HT-29 (cell line): Measurements from ENCODE around the gene FAM81A. TPM values are rescaled to one million over a fixed set of nuclear protein-coding genes. Genes with fewer than 3 reads are reported as not detected.
"Not testable (repeated sequence)": the region's sequence is repeated elsewhere in the genome, so short reads cannot be mapped to it uniquely, and the experiment has no call there.

Source experiments
- DNase-seq: peaks from one replicate; pipeline ENCODE4 v3.0.0-alpha.2; 2015; ENCODE audit warnings: low spot score
- total RNA-seq: library from RNA; depleted of rRNA; stranded (reverse); fragments of >200 nt; shearing (Covaris generic); gene quantifications from 2 replicates; pipeline ENCODE4 v1.2.3, GENCODE V29; 2014; rRNA removed

FAM81A gene
- 12.3 and 17.9 TPM in 2 replicates for total RNA-seq

GRCh38 chr15:59437817-59438624, at the start of gene FAM81A:
FAM81A (plus strand) TSS chr15:59438186; CDS start chr15:59458627, 20,441 bp downstream.
- peak; percentile 79 for DNase-seq

- DNase-seq, result no peak
Measured at GRCh38 chr15:59388670-59389069, 49.3 kb upstream of the FAM81A start.

- no peak for DNase-seq
Measured at GRCh38 chr15:59392299-59392698, 45.7 kb upstream of the FAM81A start.

- DNase-seq, result no peak
Measured at GRCh38 chr15:59394166-59394661, 43.8 kb upstream of the FAM81A start.

- DNase-seq, result no peak
Measured at GRCh38 chr15:59396211-59396610, 41.8 kb upstream of the FAM81A start.

GRCh38 chr15:59396679-59397078, 41.3 kb upstream of the FAM81A start:
- DNase-seq, result no peak

GRCh38 chr15:59398220-59398619, 39.8 kb upstream of the FAM81A start:
- DNase-seq, result no peak

GRCh38 chr15:59399465-59400102, 38.4 kb upstream of the FAM81A start:
- DNase-seq, result no peak

GRCh38 chr15:59400103-59400813, 37.7 kb upstream of the FAM81A start:
- DNase-seq, result no peak

GRCh38 chr15:59401051-59401823, 36.7 kb upstream of the FAM81A start:
- DNase-seq, result not testable (repeated sequence)

GRCh38 chr15:59401824-59402569, 36.0 kb upstream of the FAM81A start:
- DNase-seq, result no peak

GRCh38 chr15:59405079-59405478, 32.9 kb upstream of the FAM81A start:
- DNase-seq, result no peak

- no peak for DNase-seq
Measured at GRCh38 chr15:59406446-59406845, 31.5 kb upstream of the FAM81A start.

GRCh38 chr15:59407946-59408345, 30.0 kb upstream of the FAM81A start:
- DNase-seq, result no peak

- DNase-seq, result peak; percentile 88
Measured at GRCh38 chr15:59410391-59410896, 27.5 kb upstream of the FAM81A start.

GRCh38 chr15:59413577-59413976, 24.4 kb upstream of the FAM81A start:
- no peak for DNase-seq

- no peak for DNase-seq
Measured at GRCh38 chr15:59416816-59417215, 21.2 kb upstream of the FAM81A start.

GRCh38 chr15:59419170-59419569, 18.8 kb upstream of the FAM81A start:
- no peak for DNase-seq

- no peak for DNase-seq
Measured at GRCh38 chr15:59420108-59420507, 17.9 kb upstream of the FAM81A start.

GRCh38 chr15:59420986-59421618, 16.9 kb upstream of the FAM81A start:
- peak; percentile 37 for DNase-seq
